Aorta (tissue), 5 donors: ENCODE measurements around the gene EGLN1. TPM values are rescaled to one million over a fixed set of nuclear protein-coding genes. Genes with fewer than 3 reads are reported as not detected.
A peak's percentile ranks its signal among the peaks of the same experiment; 100 is the strongest.

ENCODE experiments used
- ATAC-seq: fragments of 200-7000 bp; cut with Tn5 transposase; one replicate; pipeline ENCODE4 v1.9.1; 2022; ENCODE audit warnings: moderate library complexity; ENCODE audit not compliant: low FRiP score
- DNase-seq, 2 donors: peaks; one replicate each; pipeline ENCODE4 v3.0.0-alpha.2; 2020
- H3K27ac ChIP-seq, 2 donors: one replicate each; pipeline ENCODE4 v1.5.1; 2013; ENCODE audit warnings: low read length in 2 of 2, mild to moderate bottlenecking in 2 of 2, moderate library complexity in 2 of 2, control low read depth in 1 of 2, inconsistent platforms in 1 of 2, low read depth in 1 of 2
- H3K27me3 ChIP-seq, 2 donors: one replicate each; pipeline ENCODE4 v1.6.1; 2013; ENCODE audit warnings: control low read depth in 1 of 2, low read length in 1 of 2, mild to moderate bottlenecking in 1 of 2, moderate library complexity in 1 of 2; ENCODE audit not compliant: insufficient read depth in 2 of 2, control insufficient read depth in 1 of 2
- H3K36me3 ChIP-seq, 2 donors: one replicate each; pipeline ENCODE4 v1.6.1; 2013; ENCODE audit warnings: control low read depth in 1 of 2, low read length in 1 of 2, mild to moderate bottlenecking in 1 of 2; ENCODE audit not compliant: insufficient read depth in 2 of 2, control insufficient read depth in 1 of 2
- H3K4me1 ChIP-seq, 2 donors: one replicate each; pipeline ENCODE4 v1.6.1; 2013; ENCODE audit warnings: low read length in 2 of 2, control low read depth in 1 of 2, mild to moderate bottlenecking in 1 of 2, moderate library complexity in 1 of 2; ENCODE audit not compliant: insufficient read depth in 2 of 2, control insufficient read depth in 1 of 2
- H3K4me3 ChIP-seq, 2 donors: one replicate each; pipeline ENCODE4 v1.5.1; 2013; ENCODE audit warnings: low read length in 2 of 2, control low read depth in 1 of 2, mild to moderate bottlenecking in 1 of 2
- H3K9me3 ChIP-seq: one replicate; pipeline ENCODE4 v1.6.1; 2013; ENCODE audit warnings: mild to moderate bottlenecking, low read length; ENCODE audit not compliant: control insufficient read depth
- WGBS, 2 donors: extraction: QIAGEN DNeasy Blood & Tissue Kit; methylation state at CpG; one replicate each; pipeline ENCODE4 v1.1.7; 2013; 5-methylcytosine and 5-hydroxymethylcytosine counted together
- intact Hi-C, 2 donors: fragments of 100-400 bp; cut with DNase I; formaldehyde crosslinking; loops; one replicate each; pipeline versions ENCODE4 v1.14.2 to v1.15.0; 2022
- polyA plus RNA-seq, 2 donors: library from polyadenylated mRNA; stranded (reverse); fragments of 200-250 nt; gene quantifications; one replicate each; pipeline ENCODE4 v1.2.3, GENCODE V29; 2013
- total RNA-seq, 2 donors: library from RNA; stranded (reverse); fragmentation: NEBNext Ultra II Directional; extraction: Animal tissue kit (Norgen Biotek cat#: 25700); gene quantifications; one replicate each; pipeline ENCODE4 v1.2.1, GENCODE V29; 2021
- donor health status: healthy with polysubstance abuse.
- donor health status: Bipolar disorder and iron deficiency.
- donor health status: DM: no; HTN: no; CAD: no.
- donor health status: DM: no; HTN: no; CAD: no.
- donor health status: DM: yes; HTN: yes; CAD: no.

EGLN1 gene
- total and polyA plus RNA-seq, 4 donors = 11.7 to 50.4 (median 28.1) TPM

DNA sequence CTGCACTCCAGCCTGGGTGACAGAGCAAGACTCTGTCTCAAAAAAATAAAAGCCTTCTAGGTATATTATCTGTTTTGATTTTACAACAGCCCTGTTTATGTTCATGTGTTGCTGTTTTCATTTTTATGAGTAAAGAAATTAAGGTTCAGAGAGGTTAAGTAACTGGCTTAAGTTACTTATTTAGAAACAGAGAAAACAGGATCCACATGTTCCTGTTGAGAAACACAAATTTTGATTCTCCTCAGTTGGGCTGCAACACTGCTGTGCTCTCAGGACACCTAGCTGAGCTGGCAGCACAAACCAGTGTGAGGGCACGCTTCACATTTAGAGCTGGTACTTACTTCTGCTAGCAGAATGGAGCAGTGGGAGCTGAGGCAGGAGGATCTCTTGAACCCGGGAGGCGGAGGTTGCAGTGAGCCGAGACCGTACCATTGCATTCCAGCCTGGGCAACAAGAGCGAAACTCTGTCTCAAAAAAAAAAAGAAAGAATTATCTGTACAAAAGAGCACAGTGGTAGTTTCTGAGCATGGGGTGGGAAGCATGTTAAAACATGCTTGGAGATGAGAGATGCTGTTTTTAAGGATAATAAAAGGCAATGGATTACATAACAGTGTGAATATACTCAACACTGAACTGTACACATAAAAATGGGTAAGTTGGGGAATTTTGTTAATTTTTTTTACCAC is 81.6 kb downstream of the EGLN1 start:
- Histone ChIP-seq H3K4me3 (no peak overlapping the region), H3K9me3 (no peaks in the 10 kb centered on the region), H3K27ac (no peak overlapping the region), H3K4me1 (peaks cover 8 to 13% of the 10 kb centered on the region in 2 donors), H3K27me3 (no peaks in the 10 kb centered on the region), H3K36me3 (peaks cover 0 to 5% of the 10 kb centered on the region in 2 donors)
- no peak for DNase-seq
- 91 to 93% methylated on average over 6 of the region's 6 CpGs for WGBS, 2 donors
- intact Hi-C loops = no loop called here
- no peak for ATAC-seq

DNA sequence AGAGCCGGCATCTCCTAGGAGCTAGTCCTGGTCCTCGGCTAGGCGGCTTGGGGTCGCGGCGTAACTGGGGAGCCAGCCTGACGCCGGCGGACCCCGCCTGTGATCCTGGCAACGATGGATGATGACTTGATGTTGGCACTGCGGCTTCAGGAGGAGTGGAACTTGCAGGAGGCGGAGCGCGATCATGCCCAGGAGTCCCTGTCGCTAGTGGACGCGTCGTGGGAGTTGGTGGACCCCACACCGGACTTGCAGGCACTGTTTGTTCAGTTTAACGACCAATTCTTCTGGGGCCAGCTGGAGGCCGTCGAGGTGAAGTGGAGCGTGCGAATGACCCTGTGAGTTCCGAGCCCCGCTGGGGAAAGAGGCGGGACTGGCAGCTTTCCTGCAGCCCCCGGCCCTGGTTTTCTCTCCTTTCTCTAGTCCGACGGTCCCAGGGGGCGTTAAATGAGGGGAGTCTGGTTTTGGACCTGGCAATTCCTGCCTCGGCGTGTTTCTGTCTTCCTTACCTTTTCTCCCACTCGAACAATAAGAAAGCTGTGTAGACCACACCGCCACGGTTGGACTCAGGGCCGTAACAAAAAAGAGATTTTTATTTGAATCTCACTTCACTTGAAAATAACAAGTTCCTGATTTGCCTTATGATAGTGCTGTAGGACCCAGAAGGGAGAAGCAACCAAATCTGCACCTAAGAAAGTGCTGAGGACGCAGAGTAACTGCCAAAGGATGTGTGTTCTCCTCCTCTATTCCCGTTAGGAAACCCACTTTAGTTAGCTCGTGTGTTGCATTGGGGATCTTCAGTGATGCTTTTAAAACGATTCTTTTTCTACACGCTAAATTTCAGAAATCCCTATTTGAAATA is 83.6 kb downstream of the EGLN1 start, which contains the start of gene SPRTN:
Gene SPRTN (plus strand): TSS at position 24 of the 859 bp plus-strand sequence. CDS start 91 bp downstream, at position 115.
- H3K27me3 ChIP-seq = no peaks in the 10 kb centered on the region
- peak; percentile 94 for ATAC-seq
- peak within 1 kb of the TSS; percentile 73 to 89 for H3K27ac ChIP-seq

DNA sequence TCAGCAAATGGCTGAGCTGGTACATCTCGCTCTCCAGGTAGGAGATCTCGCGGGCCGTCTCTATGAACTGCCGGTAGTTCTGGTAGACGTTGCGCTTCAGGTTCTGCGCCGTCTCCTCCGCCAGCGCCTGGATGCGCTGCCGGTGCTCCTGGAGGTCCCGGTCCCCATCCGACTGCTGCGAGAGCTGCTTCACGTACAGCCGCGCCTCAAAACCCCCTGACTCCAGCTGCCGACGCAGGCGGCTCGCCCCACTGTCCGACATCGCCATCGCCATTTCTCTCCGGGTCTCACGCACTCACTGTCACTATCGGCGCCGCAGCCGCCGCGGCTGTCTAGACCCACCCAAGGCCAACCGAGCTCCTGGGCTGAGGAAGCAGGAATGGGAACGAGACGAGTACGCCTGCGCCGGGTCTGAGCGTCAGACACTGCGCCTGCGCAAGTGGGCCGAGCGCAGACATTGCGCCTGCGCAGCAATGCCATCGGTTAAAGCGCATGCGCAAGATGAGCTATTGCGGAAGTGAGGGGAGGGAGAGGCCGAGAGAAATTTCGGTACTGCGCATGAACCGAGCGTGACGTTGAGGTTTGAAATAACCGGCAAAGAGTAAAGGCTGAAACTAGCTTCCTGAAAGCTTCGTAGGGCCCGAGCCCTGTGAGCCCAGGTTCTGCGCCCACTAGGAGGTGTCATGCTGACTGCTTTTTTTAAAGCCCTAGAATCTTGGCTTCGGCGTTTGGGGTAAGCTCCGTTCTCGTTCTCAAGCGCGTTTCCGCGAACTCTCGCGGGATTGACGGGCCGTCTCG is 84.4 kb downstream of the EGLN1 start, which contains the start of gene EXOC8:
Gene EXOC8 (minus strand): TSS at position 381 of the 798 bp plus-strand sequence. CDS start 107 bp downstream, at position 274.
- Histone ChIP-seq H3K4me1 (peaks cover 8 to 13% of the 10 kb centered on the region in 2 donors), H3K9me3 (no peaks in the 10 kb centered on the region), H3K36me3 (peaks cover 0 to 2% of the 10 kb centered on the region in 2 donors), H3K4me3 (peak within 1 kb of the TSS; percentile 78 to 93), H3K27me3 (no peaks in the 10 kb centered on the region), H3K27ac (peak within 1 kb of the TSS; percentile 73 to 89)
- 0% methylated on average over 70 to 74 of the region's 74 CpGs for WGBS, 2 donors
- intact Hi-C loops = loop anchor here in 1 of 2 donors (1.0 to 5.0 kb wide), 3 partner anchors 85 to 190 kb away; partner anchors contain the start of genes EGLN1 and GNPAT
- ATAC-seq (peak; percentile 97), DNase-seq (peak; percentile 96 to 99)

More for the DNA sequence above, 83.6 kb downstream of the EGLN1 start, which contains the start of gene SPRTN:
- no peaks in the 10 kb centered on the region for H3K9me3 ChIP-seq
- H3K36me3 ChIP-seq = peaks cover 0 to 3% of the 10 kb centered on the region in 2 donors
- H3K4me1 ChIP-seq = peaks cover 8 to 13% of the 10 kb centered on the region in 2 donors
- DNase-seq = no peak
- WGBS, 2 donors = 0% methylated on average over 43 of the region's 43 CpGs
- peak within 1 kb of the TSS; percentile 78 to 93 for H3K4me3 ChIP-seq
- intact Hi-C loops = loop anchor here in 1 of 2 donors (1.0 to 5.0 kb wide), 3 partner anchors 84 to 189 kb away; partner anchors contain the start of genes EGLN1 and GNPAT

DNA sequence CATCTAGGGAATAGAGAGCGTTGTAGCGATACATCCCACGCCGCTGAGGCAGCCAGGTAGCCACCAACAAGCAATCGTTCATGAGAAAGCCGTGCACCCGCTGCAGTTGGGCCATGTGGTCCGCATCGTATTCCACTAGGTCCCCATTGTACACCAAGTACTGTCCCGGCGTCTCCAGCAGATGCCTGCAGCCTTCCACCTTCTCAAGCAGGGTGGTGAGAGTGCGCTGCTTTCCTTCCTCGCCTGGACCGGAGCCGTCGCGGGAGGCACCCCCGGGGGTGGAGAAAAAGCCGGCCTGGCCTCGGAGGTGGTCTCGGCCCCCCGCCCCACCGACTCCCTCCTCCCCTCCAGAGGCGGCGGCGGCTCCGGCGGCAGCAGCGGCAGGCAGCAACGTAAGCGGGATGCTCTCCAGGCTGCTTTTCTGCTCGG is 85.0 kb downstream of the EGLN1 start:
- peak; percentile 64 to 81 for DNase-seq
- Histone ChIP-seq H3K27me3 (no peaks in the 10 kb centered on the region), H3K27ac (peak overlapping the region in 1 of 2 donors; percentile 84), H3K36me3 (peaks cover 0 to 2% of the 10 kb centered on the region in 2 donors), H3K4me3 (peak overlapping the region; percentile 74 to 93), H3K4me1 (peaks cover 8 to 13% of the 10 kb centered on the region in 2 donors), H3K9me3 (no peaks in the 10 kb centered on the region)
- ATAC-seq = peak; percentile 65
- WGBS, 2 donors = 1% methylated on average over 29 to 32 of the region's 32 CpGs
- intact Hi-C loops = loop anchor here in 1 of 2 donors (5.0 kb wide), 1 partner anchor 85 kb away; the partner anchor contains the start of gene EGLN1

DNA sequence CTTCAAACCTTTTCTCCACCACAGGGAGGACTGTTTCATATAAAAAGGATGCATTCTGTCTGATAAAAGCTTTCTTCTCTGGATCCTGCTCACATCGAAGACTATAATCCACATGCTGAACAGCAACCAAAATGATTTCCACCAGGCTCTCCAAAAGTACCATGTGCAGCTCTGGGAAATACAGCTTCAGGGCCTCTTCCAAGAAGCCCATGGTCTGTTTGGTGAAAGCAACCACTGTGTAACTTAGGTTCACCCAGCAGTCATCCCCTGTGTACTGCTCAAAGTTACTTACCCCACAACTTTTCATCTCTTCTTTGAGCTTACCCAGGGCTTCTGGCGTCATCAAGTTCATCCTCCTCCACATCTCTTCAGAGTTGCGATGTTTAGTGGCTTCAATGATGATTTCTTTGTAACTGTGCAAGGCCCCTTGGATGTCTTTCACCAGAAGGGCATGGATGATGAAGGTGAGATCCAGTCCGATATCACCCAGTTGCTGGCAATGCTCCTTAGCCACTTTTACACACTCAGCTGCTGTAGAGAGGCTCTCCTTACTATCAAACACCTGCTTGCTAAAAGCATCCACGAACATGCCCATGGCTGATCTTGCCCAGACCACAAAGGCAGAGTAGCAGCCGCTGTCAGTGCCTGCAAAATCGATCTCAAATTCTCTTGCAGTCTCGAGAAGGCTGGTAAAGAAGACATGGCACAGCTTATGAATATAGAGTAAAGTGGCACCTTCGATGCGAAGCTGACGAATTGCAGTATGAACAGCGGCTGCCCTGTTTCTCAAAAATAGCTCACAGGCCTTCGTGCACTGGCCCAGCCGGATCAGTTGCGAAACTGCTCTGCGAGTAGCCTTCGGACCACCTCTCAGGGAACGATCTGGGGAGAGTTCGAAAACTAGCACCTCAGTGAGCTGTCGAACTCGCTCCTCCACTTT is 86.2 kb downstream of the EGLN1 start:
- Histone ChIP-seq H3K27me3 (no peaks in the 10 kb centered on the region), H3K4me1 (peaks cover 8 to 13% of the 10 kb centered on the region in 2 donors), H3K4me3 (peak overlapping the region; percentile 35 to 93), H3K9me3 (no peaks in the 10 kb centered on the region), H3K36me3 (no peaks in the 10 kb centered on the region), H3K27ac (no peak overlapping the region)
- DNase-seq (no peak), ATAC-seq (no peak)
- intact Hi-C loops = loop anchor here in 1 of 2 donors (5.0 kb wide), 1 partner anchor 86 kb away; the partner anchor contains the start of gene EGLN1
- WGBS, 2 donors = 66 to 73% methylated on average over 21 of the region's 21 CpGs

DNA sequence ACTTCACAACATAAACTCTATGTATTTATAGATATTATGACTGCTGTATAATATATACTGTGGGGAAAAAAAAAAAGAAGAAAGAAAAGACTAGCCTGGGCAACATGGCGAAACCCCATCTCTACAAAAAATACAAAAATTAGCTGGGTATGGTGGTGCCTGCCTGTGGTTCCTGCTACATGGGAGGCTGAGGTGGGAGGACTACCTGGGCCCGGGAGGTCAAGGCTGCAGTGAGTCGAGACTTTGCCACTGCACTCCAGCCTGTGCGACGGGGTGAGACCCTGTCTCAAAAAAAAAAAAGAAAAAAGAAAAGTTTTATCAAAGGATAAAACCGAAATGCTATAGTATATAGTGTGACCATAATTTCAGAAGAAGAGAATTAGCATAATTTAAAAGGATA is 87.1 kb downstream of the EGLN1 start:
- DNase-seq (no peak), ATAC-seq (no peak)
- H3K4me3 ChIP-seq = peak overlapping the region in 1 of 2 donors; percentile 14
- H3K9me3 ChIP-seq = no peaks in the 10 kb centered on the region
- 89 to 90% methylated on average over 6 of the region's 6 CpGs for WGBS, 2 donors
- intact Hi-C loops = loop anchor here in 1 of 2 donors (5.0 kb wide), 1 partner anchor 87 kb away; the partner anchor contains the start of gene EGLN1
- H3K36me3 ChIP-seq = no peaks in the 10 kb centered on the region
- no peaks in the 10 kb centered on the region for H3K27me3 ChIP-seq
- H3K4me1 ChIP-seq = peaks cover 8 to 13% of the 10 kb centered on the region in 2 donors
- no peak overlapping the region for H3K27ac ChIP-seq

DNA sequence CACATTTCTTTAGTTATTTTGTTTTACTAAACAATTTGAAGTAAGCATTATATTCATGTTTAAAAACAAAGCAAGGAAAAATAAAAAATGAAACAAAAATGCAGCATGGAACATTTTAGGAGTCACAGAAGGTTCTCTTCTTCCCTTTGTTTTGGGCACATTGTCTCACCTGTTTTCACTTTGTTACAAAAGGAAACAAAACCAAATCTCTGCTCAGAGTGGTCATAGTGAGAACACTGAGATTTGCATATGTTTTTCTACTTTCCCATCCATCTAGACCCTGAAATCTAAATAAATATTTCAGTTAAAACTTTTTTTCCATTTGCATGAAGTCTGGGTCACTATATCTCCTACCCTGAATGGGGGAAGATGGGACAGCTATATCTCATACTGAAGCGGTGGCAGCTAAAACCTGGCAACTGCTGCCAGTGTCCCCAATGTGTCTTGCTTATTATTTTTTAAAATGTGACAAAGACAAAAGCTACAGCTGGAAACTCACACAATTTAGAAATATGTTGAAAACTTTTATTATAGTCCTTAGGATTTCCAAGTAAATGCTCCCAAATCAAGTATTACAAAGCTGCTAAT is 87.9 kb downstream of the EGLN1 start:
- Histone ChIP-seq H3K36me3 (no peaks in the 10 kb centered on the region), H3K4me1 (peaks cover 8 to 13% of the 10 kb centered on the region in 2 donors), H3K4me3 (peak overlapping the region in 1 of 2 donors; percentile 33), H3K9me3 (no peaks in the 10 kb centered on the region), H3K27me3 (no peaks in the 10 kb centered on the region), H3K27ac (no peak overlapping the region)
- no peak for DNase-seq
- ATAC-seq = no peak
- intact Hi-C loops = no loop called here
- WGBS, 2 donors = 44 to 51% methylated on average over 1 of the region's 1 CpG
